Measurements from ENCODE around the gene RASSF5.

DNA sequence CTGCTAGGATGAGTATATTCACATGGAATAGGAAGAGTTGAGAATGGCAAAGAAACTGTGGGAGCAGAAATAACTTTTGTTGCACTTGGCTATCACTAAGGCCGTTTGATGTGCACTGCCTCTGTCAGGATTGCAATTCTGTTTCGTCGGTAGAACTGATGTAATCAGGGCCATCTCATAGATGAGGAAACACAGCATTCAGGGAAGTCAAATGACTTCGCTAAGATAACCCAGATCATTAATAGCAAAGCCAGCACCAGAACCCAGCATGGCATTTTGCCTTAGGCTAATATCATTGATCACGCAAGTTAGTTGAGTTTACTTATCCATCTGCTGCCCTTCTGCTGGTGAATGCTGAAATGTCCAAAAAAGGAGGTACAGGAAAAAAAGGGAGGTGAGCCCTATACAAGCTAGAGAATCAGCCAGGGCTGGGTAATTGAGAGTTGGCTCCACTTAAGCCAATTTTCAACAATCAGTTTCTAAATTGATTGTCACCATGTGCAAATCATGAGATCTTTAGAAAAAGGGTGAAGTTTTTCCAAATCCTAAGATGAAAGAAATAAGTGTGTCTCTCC is 7.6 kb downstream of the RASSF5 start:
- TF ChIP-seq, protein P1, sequence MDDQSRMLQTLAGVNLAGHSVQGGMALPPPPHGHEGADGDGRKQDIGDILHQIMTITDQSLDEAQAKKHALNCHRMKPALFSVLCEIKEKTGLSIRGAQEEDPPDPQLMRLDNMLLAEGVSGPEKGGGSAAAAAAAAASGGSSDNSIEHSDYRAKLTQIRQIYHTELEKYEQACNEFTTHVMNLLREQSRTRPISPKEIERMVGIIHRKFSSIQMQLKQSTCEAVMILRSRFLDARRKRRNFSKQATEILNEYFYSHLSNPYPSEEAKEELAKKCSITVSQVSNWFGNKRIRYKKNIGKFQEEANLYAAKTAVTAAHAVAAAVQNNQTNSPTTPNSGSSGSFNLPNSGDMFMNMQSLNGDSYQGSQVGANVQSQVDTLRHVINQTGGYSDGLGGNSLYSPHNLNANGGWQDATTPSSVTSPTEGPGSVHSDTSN (IDR thresholded peaks at IDR 0.05; ENCODE audit: insufficient replicate concordance, low read depth, low read length) = no peak
- no peak for TF ChIP-seq FOS (IDR thresholded peaks at IDR 0.05; ENCODE audit: borderline replicate concordance, extremely low read depth, insufficient read length)
- no peak for TF ChIP-seq EGR1 (IDR thresholded peaks at IDR 0.05; ENCODE audit: borderline replicate concordance in 1 of 2, low read depth in 2 of 2, low read length in 2 of 2)
- no peak for TF ChIP-seq TAF1 (IDR thresholded peaks at IDR 0.05; ENCODE audit: borderline replicate concordance, low read depth, low read length)
- TF ChIP-seq STAT3 (IDR thresholded peaks at IDR 0.05; ENCODE audit: low read depth, low read length) = no peak
- TF ChIP-seq, protein P2, sequence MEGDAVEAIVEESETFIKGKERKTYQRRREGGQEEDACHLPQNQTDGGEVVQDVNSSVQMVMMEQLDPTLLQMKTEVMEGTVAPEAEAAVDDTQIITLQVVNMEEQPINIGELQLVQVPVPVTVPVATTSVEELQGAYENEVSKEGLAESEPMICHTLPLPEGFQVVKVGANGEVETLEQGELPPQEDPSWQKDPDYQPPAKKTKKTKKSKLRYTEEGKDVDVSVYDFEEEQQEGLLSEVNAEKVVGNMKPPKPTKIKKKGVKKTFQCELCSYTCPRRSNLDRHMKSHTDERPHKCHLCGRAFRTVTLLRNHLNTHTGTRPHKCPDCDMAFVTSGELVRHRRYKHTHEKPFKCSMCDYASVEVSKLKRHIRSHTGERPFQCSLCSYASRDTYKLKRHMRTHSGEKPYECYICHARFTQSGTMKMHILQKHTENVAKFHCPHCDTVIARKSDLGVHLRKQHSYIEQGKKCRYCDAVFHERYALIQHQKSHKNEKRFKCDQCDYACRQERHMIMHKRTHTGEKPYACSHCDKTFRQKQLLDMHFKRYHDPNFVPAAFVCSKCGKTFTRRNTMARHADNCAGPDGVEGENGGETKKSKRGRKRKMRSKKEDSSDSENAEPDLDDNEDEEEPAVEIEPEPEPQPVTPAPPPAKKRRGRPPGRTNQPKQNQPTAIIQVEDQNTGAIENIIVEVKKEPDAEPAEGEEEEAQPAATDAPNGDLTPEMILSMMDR (IDR thresholded peaks at IDR 0.05 in 2 of 3, conservative IDR thresholded peaks at IDR 0.05 in 1 of 3; ENCODE audit: control insufficient read depth in 2 of 3, extremely low read depth in 1 of 3, insufficient read depth in 1 of 3, low read depth in 3 of 3, low read length in 3 of 3) = no peak
- no peak for TF ChIP-seq NBN (IDR thresholded peaks at IDR 0.05)
